Hepatocyte (in vitro differentiated cells): ENCODE measurements around the gene ERBB4.

ENCODE experiments used
- CTCF ChIP-seq: fragments of 200-600 bp; sonication (generic); IDR thresholded peaks from 2 replicates; pipeline ENCODE4 v1.5.1; 2016; ENCODE audit warnings: antibody characterized with exemption, mild to moderate bottlenecking; ENCODE audit not compliant: poor library complexity
- EZH2phosphoT487 ChIP-seq: fragments of 200-600 bp; sonication (generic); IDR thresholded peaks from one replicate; pipeline ENCODE4 v1.6.1; 2018; ENCODE audit warnings: antibody characterized with exemption, mild to moderate bottlenecking, low read depth, moderate library complexity; ENCODE audit not compliant: unreplicated experiment, severe bottlenecking

- TF ChIP-seq CTCF (no peak), EZH2phosphoT487 (no peak)
These were observed 1162.2 kb downstream of the ERBB4 start for GRCh38 chr2:211376410-211376809.
